GM23338 (cell line): ENCODE data around the gene DYNLT2B. TPM values are rescaled to one million over a fixed set of nuclear protein-coding genes. Genes with fewer than 3 reads are reported as not detected.

Source experiments
- ATAC-seq: fragments of 200-7000 bp; cut with Tn5 transposase; 3 replicates; pipeline ENCODE4 v1.9.1; 2020
- DNase-seq: peaks from one replicate; pipeline ENCODE4 v3.0.0-alpha.2; 2015; ENCODE audit warnings: low spot score
- H2AFZ ChIP-seq: fragments of 200-600 bp; sonication (generic); 2 replicates; pipeline ENCODE4 v1.8.0; 2016; ENCODE audit warnings: antibody characterized with exemption, mild to moderate bottlenecking, moderate library complexity
- H3F3A ChIP-seq: fragments of 200-600 bp; sonication (generic); replicated peaks from 2 replicates; pipeline ENCODE4 v1.8.0; 2017; ENCODE audit warnings: antibody characterized with exemption, mixed run types, low read depth
- H3K27ac ChIP-seq: fragments of 200-600 bp; sonication (generic); 2 replicates; pipeline ENCODE4 v1.6.1; 2016; ENCODE audit warnings: low read depth
- H3K27me3 ChIP-seq: fragments of 200-600 bp; sonication (generic); 2 replicates; pipeline ENCODE4 v1.8.0; 2016; ENCODE audit warnings: mild to moderate bottlenecking, mixed run types, moderate library complexity; ENCODE audit not compliant: insufficient read depth
- H3K36me3 ChIP-seq: fragments of 200-600 bp; sonication (generic); 2 replicates; pipeline ENCODE4 v1.8.0; 2016; ENCODE audit warnings: mild to moderate bottlenecking; ENCODE audit not compliant: insufficient read depth
- H3K4me1 ChIP-seq: fragments of 200-600 bp; sonication (generic); 2 replicates; pipeline ENCODE4 v1.8.0; 2016; ENCODE audit warnings: mild to moderate bottlenecking, moderate library complexity; ENCODE audit not compliant: insufficient read depth
- H3K4me2 ChIP-seq: fragments of 200-600 bp; sonication (generic); 2 replicates; pipeline ENCODE4 v1.7.1; 2017; ENCODE audit warnings: mixed run types
- H3K4me3 ChIP-seq: fragments of 200-600 bp; sonication (generic); 2 replicates; pipeline ENCODE4 v1.6.1; 2016; ENCODE audit warnings: mixed run types
- H3K79me2 ChIP-seq: fragments of 200-600 bp; sonication (generic); replicated peaks from 2 replicates; pipeline ENCODE4 v1.8.0; 2017; ENCODE audit warnings: mild to moderate bottlenecking; ENCODE audit not compliant: insufficient read depth
- H3K9me2 ChIP-seq: fragments of 200-600 bp; sonication (generic); 2 replicates; pipeline ENCODE4 v1.8.0; 2017; ENCODE audit not compliant: insufficient read depth
- H4K20me1 ChIP-seq: fragments of 200-600 bp; sonication (generic); replicated peaks from 2 replicates; pipeline ENCODE4 v1.8.0; 2017; ENCODE audit warnings: mild to moderate bottlenecking; ENCODE audit not compliant: insufficient read depth
- H3K27ac Mint-ChIP-seq: 2 replicates; pipeline ENCODE4 v1.8.0; 2020; ENCODE audit warnings: inconsistent platforms, mild to moderate bottlenecking, moderate library complexity, mixed read lengths
- H3K27me3 Mint-ChIP-seq: 3 replicates; pipeline ENCODE4 v1.8.0; 2022; ENCODE audit warnings: low read depth, mild to moderate bottlenecking, moderate library complexity, mixed read lengths, inconsistent platforms; ENCODE audit not compliant: insufficient read depth, poor library complexity
- H3K36me3 Mint-ChIP-seq: 3 replicates; pipeline ENCODE4 v1.8.0; 2021; ENCODE audit warnings: low read depth, mild to moderate bottlenecking, inconsistent platforms, moderate library complexity, mixed read lengths
- H3K4me1 Mint-ChIP-seq: 3 replicates; pipeline ENCODE4 v1.8.0; 2020; ENCODE audit warnings: mild to moderate bottlenecking, inconsistent platforms, mixed read lengths
- H3K4me3 Mint-ChIP-seq: 3 replicates; pipeline ENCODE4 v1.8.0; 2021; ENCODE audit warnings: moderate library complexity, mild to moderate bottlenecking, inconsistent platforms, mixed read lengths
- H3K9me3 Mint-ChIP-seq: 3 replicates; pipeline ENCODE4 v1.8.0; 2020; ENCODE audit warnings: moderate library complexity, mild to moderate bottlenecking, inconsistent platforms, mixed read lengths
- EZH2phosphoT487 ChIP-seq: fragments of 200-600 bp; sonication (generic); IDR thresholded peaks from one replicate; pipeline ENCODE4 v1.8.1; 2018; ENCODE audit warnings: antibody characterized with exemption; ENCODE audit not compliant: unreplicated experiment
- JUNB ChIP-seq: IDR thresholded peaks from one replicate; pipeline ENCODE4 v1.6.1; 2016; ENCODE audit warnings: antibody characterized with exemption; ENCODE audit not compliant: unreplicated experiment
- POLR2AphosphoS5 ChIP-seq: IDR thresholded peaks from 2 replicates; pipeline ENCODE4 v1.6.1; 2016; ENCODE audit warnings: antibody characterized with exemption, low read depth
- REST ChIP-seq: IDR thresholded peaks from one replicate; pipeline ENCODE4 v1.6.1; 2018; ENCODE audit warnings: antibody characterized with exemption; ENCODE audit not compliant: unreplicated experiment
- STAT1 ChIP-seq: IDR thresholded peaks from one replicate; pipeline ENCODE4 v1.6.1; 2016; ENCODE audit warnings: antibody characterized with exemption; ENCODE audit not compliant: unreplicated experiment
- ZNF114 ChIP-seq: fragments of 250-450 bp; sonication (Bioruptor Pico); IDR thresholded peaks from 2 replicates; pipeline ENCODE4 v1.5.0; 2020; ENCODE audit warnings: mild to moderate bottlenecking, moderate library complexity
- ZNF331 ChIP-seq: fragments of 250-450 bp; sonication (Bioruptor Pico); IDR thresholded peaks from 2 replicates; pipeline ENCODE4 v1.5.0; 2020; ENCODE audit warnings: low read depth, mild to moderate bottlenecking, moderate library complexity
- polyA plus RNA-seq: library from polyadenylated mRNA; unstranded; fragments of >200 nt; fragmentation: Nextera tagmentation; extraction: Ambion mirVana; gene quantifications from 2 replicates; pipeline ENCODE4 v1.2.1, GENCODE V29; 2016
- total RNA-seq: library from RNA; depleted of rRNA; stranded (reverse); fragments of >200 nt; shearing (Covaris generic); gene quantifications from 2 replicates; pipeline ENCODE4 v1.2.3, GENCODE V29; 2014
- TF ChIP-seq, protein P1 (sequence below): fragments of 250-450 bp; sonication (Bioruptor Pico); IDR thresholded peaks from 2 replicates; pipeline ENCODE4 v1.5.0; 2020; ENCODE audit warnings: mild to moderate bottlenecking, moderate library complexity
- TF ChIP-seq, protein P2 (sequence below): IDR thresholded peaks from 2 replicates; pipeline ENCODE4 v1.6.1; 2016; ENCODE audit warnings: antibody characterized with exemption
- TF ChIP-seq, protein P3 (sequence below), 2 experiments: fragments of 200-600 bp in 1 of 2; sonication (generic) in 1 of 2; conservative IDR thresholded peaks; 2 replicates each; pipeline versions ENCODE4 v1.5.1 to v1.6.1; 2016 to 2017; ENCODE audit warnings: antibody characterized with exemption in 2 of 2, low read depth in 2 of 2, mild to moderate bottlenecking in 2 of 2, moderate library complexity in 1 of 2

Gene DYNLT2B
- total and polyA plus RNA-seq, 2 experiments from 2014 or later: 11.3 to 42.7 TPM

GRCh38 chr3:196339044-196339443 lies 21.0 kb upstream of the DYNLT2B start (continued):
- TF ChIP-seq, protein P1, sequence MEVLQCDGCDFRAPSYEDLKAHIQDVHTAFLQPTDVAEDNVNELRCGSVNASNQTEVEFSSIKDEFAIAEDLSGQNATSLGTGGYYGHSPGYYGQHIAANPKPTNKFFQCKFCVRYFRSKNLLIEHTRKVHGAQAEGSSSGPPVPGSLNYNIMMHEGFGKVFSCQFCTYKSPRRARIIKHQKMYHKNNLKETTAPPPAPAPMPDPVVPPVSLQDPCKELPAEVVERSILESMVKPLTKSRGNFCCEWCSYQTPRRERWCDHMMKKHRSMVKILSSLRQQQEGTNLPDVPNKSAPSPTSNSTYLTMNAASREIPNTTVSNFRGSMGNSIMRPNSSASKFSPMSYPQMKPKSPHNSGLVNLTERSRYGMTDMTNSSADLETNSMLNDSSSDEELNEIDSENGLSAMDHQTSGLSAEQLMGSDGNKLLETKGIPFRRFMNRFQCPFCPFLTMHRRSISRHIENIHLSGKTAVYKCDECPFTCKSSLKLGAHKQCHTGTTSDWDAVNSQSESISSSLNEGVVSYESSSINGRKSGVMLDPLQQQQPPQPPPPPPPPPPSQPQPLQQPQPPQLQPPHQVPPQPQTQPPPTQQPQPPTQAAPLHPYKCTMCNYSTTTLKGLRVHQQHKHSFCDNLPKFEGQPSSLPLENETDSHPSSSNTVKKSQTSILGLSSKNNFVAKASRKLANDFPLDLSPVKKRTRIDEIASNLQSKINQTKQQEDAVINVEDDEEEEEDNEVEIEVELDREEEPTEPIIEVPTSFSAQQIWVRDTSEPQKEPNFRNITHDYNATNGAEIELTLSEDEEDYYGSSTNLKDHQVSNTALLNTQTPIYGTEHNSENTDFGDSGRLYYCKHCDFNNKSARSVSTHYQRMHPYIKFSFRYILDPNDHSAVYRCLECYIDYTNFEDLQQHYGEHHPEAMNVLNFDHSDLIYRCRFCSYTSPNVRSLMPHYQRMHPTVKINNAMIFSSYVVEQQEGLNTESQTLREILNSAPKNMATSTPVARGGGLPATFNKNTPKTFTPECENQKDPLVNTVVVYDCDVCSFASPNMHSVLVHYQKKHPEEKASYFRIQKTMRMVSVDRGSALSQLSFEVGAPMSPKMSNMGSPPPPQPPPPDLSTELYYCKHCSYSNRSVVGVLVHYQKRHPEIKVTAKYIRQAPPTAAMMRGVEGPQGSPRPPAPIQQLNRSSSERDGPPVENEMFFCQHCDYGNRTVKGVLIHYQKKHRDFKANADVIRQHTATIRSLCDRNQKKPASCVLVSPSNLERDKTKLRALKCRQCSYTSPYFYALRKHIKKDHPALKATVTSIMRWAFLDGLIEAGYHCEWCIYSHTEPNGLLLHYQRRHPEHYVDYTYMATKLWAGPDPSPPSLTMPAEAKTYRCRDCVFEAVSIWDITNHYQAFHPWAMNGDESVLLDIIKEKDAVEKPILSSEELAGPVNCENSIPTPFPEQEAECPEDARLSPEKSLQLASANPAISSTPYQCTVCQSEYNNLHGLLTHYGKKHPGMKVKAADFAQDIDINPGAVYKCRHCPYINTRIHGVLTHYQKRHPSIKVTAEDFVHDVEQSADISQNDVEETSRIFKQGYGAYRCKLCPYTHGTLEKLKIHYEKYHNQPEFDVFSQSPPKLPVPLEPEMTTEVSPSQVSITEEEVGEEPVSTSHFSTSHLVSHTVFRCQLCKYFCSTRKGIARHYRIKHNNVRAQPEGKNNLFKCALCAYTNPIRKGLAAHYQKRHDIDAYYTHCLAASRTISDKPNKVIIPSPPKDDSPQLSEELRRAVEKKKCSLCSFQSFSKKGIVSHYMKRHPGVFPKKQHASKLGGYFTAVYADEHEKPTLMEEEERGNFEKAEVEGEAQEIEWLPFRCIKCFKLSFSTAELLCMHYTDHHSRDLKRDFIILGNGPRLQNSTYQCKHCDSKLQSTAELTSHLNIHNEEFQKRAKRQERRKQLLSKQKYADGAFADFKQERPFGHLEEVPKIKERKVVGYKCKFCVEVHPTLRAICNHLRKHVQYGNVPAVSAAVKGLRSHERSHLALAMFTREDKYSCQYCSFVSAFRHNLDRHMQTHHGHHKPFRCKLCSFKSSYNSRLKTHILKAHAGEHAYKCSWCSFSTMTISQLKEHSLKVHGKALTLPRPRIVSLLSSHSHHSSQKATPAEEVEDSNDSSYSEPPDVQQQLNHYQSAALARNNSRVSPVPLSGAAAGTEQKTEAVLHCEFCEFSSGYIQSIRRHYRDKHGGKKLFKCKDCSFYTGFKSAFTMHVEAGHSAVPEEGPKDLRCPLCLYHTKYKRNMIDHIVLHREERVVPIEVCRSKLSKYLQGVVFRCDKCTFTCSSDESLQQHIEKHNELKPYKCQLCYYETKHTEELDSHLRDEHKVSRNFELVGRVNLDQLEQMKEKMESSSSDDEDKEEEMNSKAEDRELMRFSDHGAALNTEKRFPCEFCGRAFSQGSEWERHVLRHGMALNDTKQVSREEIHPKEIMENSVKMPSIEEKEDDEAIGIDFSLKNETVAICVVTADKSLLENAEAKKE (CRISPR knock-in tag): no peak
- TF ChIP-seq, protein P2, sequence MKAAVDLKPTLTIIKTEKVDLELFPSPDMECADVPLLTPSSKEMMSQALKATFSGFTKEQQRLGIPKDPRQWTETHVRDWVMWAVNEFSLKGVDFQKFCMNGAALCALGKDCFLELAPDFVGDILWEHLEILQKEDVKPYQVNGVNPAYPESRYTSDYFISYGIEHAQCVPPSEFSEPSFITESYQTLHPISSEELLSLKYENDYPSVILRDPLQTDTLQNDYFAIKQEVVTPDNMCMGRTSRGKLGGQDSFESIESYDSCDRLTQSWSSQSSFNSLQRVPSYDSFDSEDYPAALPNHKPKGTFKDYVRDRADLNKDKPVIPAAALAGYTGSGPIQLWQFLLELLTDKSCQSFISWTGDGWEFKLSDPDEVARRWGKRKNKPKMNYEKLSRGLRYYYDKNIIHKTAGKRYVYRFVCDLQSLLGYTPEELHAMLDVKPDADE: no peak

- no peak overlapping the region for H3K4me3 Mint-ChIP-seq
- H2AFZ ChIP-seq: 0 out of 2 replicates have a peak overlapping the region, but pooled peaks have one; percentile 23
- no peaks in the 10 kb centered on the region for H4K20me1 ChIP-seq
- no peak for DNase-seq
- H3K4me3 ChIP-seq: no peak overlapping the region
- no peak overlapping the region for H3K27ac ChIP-seq
- H3K36me3 ChIP-seq: no peaks in the 10 kb centered on the region
- H3K9me2 ChIP-seq: no peaks in the 10 kb centered on the region
- no peaks in the 10 kb centered on the region; the same call in 2 of the 3 replicates for H3K9me3 Mint-ChIP-seq
- H3F3A ChIP-seq: no peaks in the 10 kb centered on the region
- H3K36me3 Mint-ChIP-seq: no peaks in the 10 kb centered on the region
- H3K4me1 Mint-ChIP-seq: no peaks in the 10 kb centered on the region
- no peaks in the 10 kb centered on the region for H3K4me1 ChIP-seq
- no peak for ATAC-seq
- H3K27me3 Mint-ChIP-seq: peaks cover 6% of the 10 kb centered on the region
- no peaks in the 10 kb centered on the region for H3K27me3 ChIP-seq
- no peak overlapping the region for H3K4me2 ChIP-seq
- no peaks in the 10 kb centered on the region for H3K79me2 ChIP-seq
- H3K27ac Mint-ChIP-seq: no peak overlapping the region
- TF ChIP-seq REST (no peak), STAT1 (no peak), ZNF114 (CRISPR knock-in tag) (no peak), EZH2phosphoT487 (no peak), ZNF331 (CRISPR knock-in tag) (no peak), POLR2AphosphoS5 (no peak), JUNB (no peak)
- TF ChIP-seq, protein P3, sequence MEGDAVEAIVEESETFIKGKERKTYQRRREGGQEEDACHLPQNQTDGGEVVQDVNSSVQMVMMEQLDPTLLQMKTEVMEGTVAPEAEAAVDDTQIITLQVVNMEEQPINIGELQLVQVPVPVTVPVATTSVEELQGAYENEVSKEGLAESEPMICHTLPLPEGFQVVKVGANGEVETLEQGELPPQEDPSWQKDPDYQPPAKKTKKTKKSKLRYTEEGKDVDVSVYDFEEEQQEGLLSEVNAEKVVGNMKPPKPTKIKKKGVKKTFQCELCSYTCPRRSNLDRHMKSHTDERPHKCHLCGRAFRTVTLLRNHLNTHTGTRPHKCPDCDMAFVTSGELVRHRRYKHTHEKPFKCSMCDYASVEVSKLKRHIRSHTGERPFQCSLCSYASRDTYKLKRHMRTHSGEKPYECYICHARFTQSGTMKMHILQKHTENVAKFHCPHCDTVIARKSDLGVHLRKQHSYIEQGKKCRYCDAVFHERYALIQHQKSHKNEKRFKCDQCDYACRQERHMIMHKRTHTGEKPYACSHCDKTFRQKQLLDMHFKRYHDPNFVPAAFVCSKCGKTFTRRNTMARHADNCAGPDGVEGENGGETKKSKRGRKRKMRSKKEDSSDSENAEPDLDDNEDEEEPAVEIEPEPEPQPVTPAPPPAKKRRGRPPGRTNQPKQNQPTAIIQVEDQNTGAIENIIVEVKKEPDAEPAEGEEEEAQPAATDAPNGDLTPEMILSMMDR (conservative IDR thresholded peaks at IDR 0.05; ENCODE audit: low read depth in 2 of 2): no peak
- TF ChIP-seq, protein P2: no peak
Observed at GRCh38 chr3:196336319-196337145, 18.5 kb upstream of the DYNLT2B start.
